NCI-H1092 (cell line): ENCODE data around the gene UBTD2.

Source experiments
- DNase-seq: peaks from one replicate; lab custom pipeline; 2025; lab: John Stamatoyannopoulos, UW

Gene UBTD2

GRCh38 chr5:172170251-172170701 is 113.3 kb downstream of the UBTD2 start:
- DNase-seq: no peak

- no peak for DNase-seq
Observed at GRCh38 chr5:172169216-172169615, 114.3 kb downstream of the UBTD2 start.

DNA sequence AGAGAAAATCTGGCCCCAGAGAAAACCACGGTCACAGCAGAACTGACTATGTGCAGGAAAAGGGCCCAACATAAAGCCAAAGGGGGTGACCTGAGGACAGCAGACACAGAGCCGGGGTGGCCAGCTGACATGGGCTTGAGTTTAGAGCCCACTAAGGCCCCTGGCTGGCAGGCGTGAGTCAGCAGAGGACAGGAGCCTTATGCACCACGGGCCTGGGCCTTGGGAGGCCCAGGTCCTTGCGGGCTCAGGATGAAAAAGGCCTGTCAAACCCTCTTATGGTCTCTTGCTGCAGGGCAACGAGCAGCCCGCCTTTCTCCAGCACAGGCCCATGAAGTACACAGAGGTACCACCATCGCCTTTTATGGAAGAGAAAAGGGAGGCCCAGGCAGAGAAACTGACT is 115.3 kb downstream of the UBTD2 start:
- no peak for DNase-seq

DNA sequence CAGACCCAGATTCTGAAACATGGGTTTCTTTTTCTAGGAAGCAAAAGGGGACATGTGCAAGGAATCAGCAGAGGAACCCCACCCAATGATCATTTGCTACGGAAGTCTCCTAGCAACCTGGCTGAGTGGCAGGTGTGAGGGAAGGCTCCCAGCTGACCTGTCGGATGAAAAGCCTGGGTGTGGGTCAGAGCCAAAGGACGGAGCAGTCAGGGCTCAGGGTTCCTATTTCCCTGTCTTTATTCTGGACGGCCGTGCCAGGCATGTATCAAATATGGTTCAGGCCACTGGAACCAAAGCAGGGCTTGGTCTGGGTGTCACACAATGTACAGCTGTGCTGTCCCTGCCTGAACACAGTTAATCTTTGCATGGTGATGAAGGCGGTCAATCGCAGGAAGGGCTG is 115.7 kb downstream of the UBTD2 start:
- DNase-seq: no peak

- DNase-seq: no peak
Observed at GRCh38 chr5:172166030-172166826, 117.3 kb downstream of the UBTD2 start.

DNA sequence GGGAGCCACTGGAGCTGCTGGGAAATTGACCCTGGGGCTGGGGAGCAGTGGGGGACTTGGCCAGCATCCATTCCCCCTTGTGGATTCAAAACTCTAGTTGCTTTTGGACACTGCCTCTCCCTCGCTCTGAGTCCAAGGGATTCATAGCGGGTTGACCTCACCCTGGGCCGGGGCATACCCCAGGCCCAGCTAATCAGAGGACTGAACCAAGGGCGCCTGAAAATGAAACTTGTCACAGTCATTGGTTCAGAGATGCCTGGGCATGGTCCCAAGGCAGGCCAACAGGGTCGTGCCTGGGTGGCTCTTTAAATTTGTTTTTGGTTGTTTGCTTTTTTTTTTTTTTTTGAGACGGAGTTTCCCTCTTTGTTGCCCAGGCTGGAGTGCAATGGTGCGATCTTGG is 118.1 kb downstream of the UBTD2 start:
- no peak for DNase-seq

DNA sequence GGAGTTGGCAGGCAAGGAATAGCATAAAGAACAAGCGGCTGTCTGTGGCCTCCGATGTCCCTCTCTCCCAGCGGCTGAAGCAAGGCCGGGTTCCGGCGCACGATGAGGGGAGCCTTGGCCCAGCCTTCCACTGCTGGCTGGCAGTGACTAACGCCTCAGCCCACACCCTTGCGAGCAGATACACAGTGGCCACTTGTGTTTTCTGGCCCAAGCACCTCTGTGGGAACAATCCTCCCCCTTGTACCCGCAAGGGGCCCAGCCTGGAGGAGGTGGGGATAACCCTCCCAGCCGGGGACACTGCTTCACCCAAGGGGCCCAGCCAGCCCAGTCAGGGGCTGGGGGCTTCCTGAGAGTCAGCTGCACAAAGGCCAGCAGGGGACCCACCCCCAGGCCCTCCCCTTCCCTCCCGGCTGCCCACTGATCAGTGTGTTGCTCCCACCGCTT is 118.8 kb downstream of the UBTD2 start:
- no peak for DNase-seq

- DNase-seq: no peak
Observed at GRCh38 chr5:172163346-172163745, 120.2 kb downstream of the UBTD2 start.

GRCh38 chr5:172162987-172163343 is 120.6 kb downstream of the UBTD2 start:
- DNase-seq: no peak

DNA sequence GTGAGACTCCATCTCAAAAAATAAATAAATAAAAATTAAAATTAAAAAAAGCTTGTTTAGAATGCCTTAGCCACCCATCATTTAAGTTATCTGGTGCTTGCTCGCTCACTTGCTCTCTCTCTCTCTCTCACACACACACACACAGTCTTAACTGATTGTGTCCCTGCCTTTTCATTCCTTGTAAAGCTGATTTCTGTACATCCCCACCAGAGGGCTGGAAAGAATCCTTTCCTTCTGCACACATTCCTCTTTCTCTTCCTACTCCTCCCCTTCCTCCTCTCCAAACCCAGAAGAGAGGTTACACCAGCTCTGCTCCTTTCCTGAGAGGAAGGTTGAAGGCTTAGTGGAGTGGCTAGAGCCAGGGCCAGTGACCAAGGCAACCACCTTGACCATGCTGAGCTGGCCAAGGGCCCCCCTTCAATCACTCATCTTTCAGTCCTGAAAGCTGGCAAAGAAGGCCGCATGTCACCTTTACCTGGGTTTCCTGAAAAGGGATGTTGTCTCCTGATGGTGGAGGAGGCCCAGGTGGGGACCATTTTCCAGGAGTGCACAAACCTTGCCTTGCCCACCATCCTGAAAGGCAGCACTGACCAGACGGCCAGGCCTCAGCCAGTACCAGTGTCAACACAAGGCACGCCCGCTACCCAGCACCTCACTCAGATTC is 121.1 kb downstream of the UBTD2 start:
- DNase-seq: no peak

DNA sequence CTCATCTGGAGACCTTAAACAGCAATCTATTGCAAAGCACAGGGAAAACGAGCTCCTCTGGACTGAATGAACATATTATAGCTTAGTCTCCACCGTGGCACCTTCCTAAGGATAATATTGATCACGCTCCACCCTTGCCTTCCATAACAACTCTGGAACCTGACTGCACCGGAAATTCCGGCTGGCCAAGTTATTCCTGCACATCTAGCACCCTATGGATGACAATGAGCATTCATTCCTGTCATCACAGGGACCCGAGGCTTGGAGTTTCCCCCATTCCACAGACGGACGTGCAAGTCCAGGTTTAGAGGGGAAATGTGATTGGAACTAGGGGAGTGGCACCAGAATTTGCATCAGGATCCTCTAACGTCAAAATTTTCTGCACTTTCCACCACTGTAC is 123.1 kb downstream of the UBTD2 start:
- no peak for DNase-seq
